Bronchial epithelial cell (primary cell): ENCODE data around the gene ALKBH3. TPM values are rescaled to one million over a fixed set of nuclear protein-coding genes. Genes with fewer than 3 reads are reported as not detected.

Experiments
- DNase-seq: peaks from one replicate; pipeline ENCODE4 v3.0.0-alpha.2; 2010; ENCODE audit warnings: low read depth
- FAIRE-seq: peaks from 2 replicates; lab custom pipeline; 2011; peaks lifted over from hg19 to GRCh38; lab: Jason Lieb, UNC
- H3K27me3 ChIP-seq: 2 replicates; pipeline ENCODE4 v1.5.1; 2011; ENCODE audit warnings: low read length; ENCODE audit not compliant: control insufficient read depth, insufficient read depth
- H3K36me3 ChIP-seq: 2 replicates; pipeline ENCODE4 v1.5.1; 2011; ENCODE audit warnings: low read length; ENCODE audit not compliant: control insufficient read depth, insufficient read depth
- H3K4me3 ChIP-seq: 2 replicates; pipeline ENCODE4 v1.5.1; 2011; ENCODE audit warnings: mild to moderate bottlenecking, low read depth, low read length, control low read depth
- total RNA-seq: library from RNA; depleted of rRNA; stranded (reverse); fragments of >200 nt; gene quantifications from 2 replicates; pipeline ENCODE4 v1.2.1, GENCODE V29; 2014
- TF ChIP-seq, protein P1 (sequence below): IDR thresholded peaks from 2 replicates; pipeline ENCODE4 v1.5.1; 2011; ENCODE audit warnings: mild to moderate bottlenecking, moderate library complexity, low read length, control low read depth, inconsistent platforms; ENCODE audit not compliant: insufficient read depth, severe bottlenecking

ALKBH3 gene
- total RNA-seq, 1 donor from 2014 or later = 67.7 TPM

DNA sequence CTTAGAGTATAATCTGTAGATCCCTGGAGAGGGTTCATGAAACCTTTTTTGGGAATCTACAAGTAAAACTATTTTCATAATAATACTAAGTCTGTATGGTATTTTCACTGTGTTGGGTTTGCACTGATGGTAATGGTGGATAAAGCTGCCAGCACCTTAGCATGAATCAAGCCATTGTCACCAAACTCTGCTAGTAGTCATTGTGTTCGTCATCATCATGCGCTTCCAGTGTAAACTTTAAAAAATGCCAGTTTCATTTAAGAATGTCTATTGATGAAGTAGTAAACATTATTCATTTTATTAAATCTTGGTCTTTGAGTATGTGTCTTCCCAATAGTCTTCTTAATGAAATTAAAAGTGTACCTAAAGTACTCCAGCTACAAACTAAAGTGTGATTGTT, 15.0 kb downstream of the ALKBH3 start:
- no peak for FAIRE-seq
- H3K27me3 ChIP-seq = no peaks in the 10 kb centered on the region
- H3K36me3 ChIP-seq = peaks cover 18% of the 10 kb centered on the region
- TF ChIP-seq, protein P1, sequence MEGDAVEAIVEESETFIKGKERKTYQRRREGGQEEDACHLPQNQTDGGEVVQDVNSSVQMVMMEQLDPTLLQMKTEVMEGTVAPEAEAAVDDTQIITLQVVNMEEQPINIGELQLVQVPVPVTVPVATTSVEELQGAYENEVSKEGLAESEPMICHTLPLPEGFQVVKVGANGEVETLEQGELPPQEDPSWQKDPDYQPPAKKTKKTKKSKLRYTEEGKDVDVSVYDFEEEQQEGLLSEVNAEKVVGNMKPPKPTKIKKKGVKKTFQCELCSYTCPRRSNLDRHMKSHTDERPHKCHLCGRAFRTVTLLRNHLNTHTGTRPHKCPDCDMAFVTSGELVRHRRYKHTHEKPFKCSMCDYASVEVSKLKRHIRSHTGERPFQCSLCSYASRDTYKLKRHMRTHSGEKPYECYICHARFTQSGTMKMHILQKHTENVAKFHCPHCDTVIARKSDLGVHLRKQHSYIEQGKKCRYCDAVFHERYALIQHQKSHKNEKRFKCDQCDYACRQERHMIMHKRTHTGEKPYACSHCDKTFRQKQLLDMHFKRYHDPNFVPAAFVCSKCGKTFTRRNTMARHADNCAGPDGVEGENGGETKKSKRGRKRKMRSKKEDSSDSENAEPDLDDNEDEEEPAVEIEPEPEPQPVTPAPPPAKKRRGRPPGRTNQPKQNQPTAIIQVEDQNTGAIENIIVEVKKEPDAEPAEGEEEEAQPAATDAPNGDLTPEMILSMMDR = no peak
- no peak for DNase-seq
- no peak overlapping the region for H3K4me3 ChIP-seq

GRCh38 chr11:43898574-43898973, 17.9 kb downstream of the ALKBH3 start:
- Histone ChIP-seq H3K4me3 (no peak overlapping the region), H3K36me3 (peaks cover 17% of the 10 kb centered on the region), H3K27me3 (no peaks in the 10 kb centered on the region)
- DNase-seq (no peak), FAIRE-seq (no peak)
- TF ChIP-seq, protein P1 = no peak

DNA sequence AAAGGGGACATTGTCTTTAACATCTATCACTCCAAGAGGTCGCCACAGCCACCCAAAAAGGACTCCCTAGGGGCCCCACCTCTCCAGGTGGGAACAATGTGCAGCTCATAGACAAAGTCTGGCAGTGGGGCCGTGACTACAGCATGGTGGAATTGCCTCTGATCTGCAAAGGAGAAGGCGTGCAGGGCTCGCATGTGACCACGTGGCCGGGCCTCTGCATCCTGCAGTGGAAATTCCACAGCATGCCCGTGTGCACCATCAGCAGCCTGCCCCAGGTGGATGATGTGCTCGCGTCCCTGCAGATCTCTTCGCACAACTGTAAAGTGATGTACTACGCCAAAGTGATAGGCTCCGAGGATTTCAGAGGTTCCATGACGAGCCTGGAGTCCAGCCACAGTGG, 18.5 kb downstream of the ALKBH3 start:
- DNase-seq (no peak), FAIRE-seq (no peak)
- Histone ChIP-seq H3K27me3 (no peaks in the 10 kb centered on the region), H3K4me3 (no peak overlapping the region), H3K36me3 (peaks cover 17% of the 10 kb centered on the region)
- TF ChIP-seq, protein P1 = no peak

DNA sequence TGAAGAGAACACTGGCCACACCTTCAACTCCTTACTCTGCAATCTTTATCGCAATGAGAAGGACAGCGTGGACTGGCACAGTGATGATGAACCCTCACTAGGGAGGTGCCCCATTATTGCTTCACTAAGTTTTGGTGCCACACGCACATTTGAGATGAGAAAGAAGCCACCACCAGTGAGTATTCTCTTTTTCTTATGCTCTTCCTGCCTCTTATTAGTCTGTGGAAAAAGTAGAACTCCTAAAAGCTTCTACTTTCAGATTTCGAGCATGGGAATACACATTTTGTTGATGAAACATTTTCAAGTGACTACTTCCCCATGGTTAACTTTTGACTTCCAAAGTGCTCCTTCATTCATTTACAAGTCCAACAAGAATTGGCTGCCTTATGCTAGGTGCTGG, 20.9 kb downstream of the ALKBH3 start:
- peaks cover 17% of the 10 kb centered on the region for H3K36me3 ChIP-seq
- TF ChIP-seq, protein P1 = no peak

GRCh38 chr11:43903078-43903477, 22.4 kb downstream of the ALKBH3 start:
- FAIRE-seq (no peak), DNase-seq (no peak)
- TF ChIP-seq, protein P1 = no peak
- Histone ChIP-seq H3K27me3 (no peaks in the 10 kb centered on the region), H3K36me3 (peaks cover 13% of the 10 kb centered on the region), H3K4me3 (no peak overlapping the region)

More for the DNA sequence above, 20.9 kb downstream of the ALKBH3 start:
- H3K27me3 ChIP-seq = no peaks in the 10 kb centered on the region
- FAIRE-seq (peak; percentile 40), DNase-seq (no peak)
- H3K4me3 ChIP-seq = no peak overlapping the region

- H3K4me3 ChIP-seq = no peak overlapping the region
- H3K27me3 ChIP-seq = no peaks in the 10 kb centered on the region
- TF ChIP-seq, protein P1 = no peak
- no peak for FAIRE-seq
- peaks cover 10% of the 10 kb centered on the region for H3K36me3 ChIP-seq
- DNase-seq = no peak
Measured at GRCh38 chr11:43903969-43904368, 23.3 kb downstream of the ALKBH3 start.
